HAP-1 (cell line): ENCODE measurements around the gene LAMA2.

Experiments used
- DNase-seq, 2 experiments: peaks; one replicate each; pipeline ENCODE4 v3.0.0-alpha.2; 2016 to 2020; ENCODE audit warnings: low spot score in 2 of 2
- H3K27me3 ChIP-seq: fragments of 250-450 bp; sonication (Bioruptor Pico); 2 replicates; pipeline ENCODE4 v1.5.1; 2020; ENCODE audit warnings: low read depth, mild to moderate bottlenecking, moderate library complexity
- H3K36me3 ChIP-seq: fragments of 250-450 bp; sonication (Bioruptor Pico); replicated peaks from 2 replicates; pipeline ENCODE4 v1.5.1; 2020; ENCODE audit warnings: mild to moderate bottlenecking
- H3K4me1 ChIP-seq: fragments of 250-450 bp; sonication (Bioruptor Pico); 2 replicates; pipeline ENCODE4 v1.5.1; 2020; ENCODE audit warnings: mild to moderate bottlenecking
- H3K4me3 ChIP-seq: fragments of 250-450 bp; sonication (Bioruptor Pico); 2 replicates; pipeline ENCODE4 v1.5.1; 2020; ENCODE audit warnings: mild to moderate bottlenecking, moderate library complexity
- H3K9me3 ChIP-seq: fragments of 250-450 bp; sonication (Bioruptor Pico); 2 replicates; pipeline ENCODE4 v1.5.1; 2020; ENCODE audit warnings: mild to moderate bottlenecking, moderate library complexity
- in situ Hi-C: fragments of 300-500 bp; cut with MboI; formaldehyde crosslinking; loops from 3 replicates; pipeline ENCODE4 v1.14.3; 2020; ENCODE audit warnings: low sequenced_read_pairs, inconsistent platforms, mixed read lengths

LAMA2 gene

GRCh38 chr6:129497481-129498441 is 614.8 kb downstream of the LAMA2 start:
- Histone ChIP-seq H3K4me3 (no peak overlapping the region), H3K27me3 (no peaks in the 10 kb centered on the region), H3K36me3 (no peaks in the 10 kb centered on the region), H3K9me3 (no peaks in the 10 kb centered on the region), H3K4me1 (peaks cover 35% of the 10 kb centered on the region)
- no peak for DNase-seq
- in situ Hi-C loops = no loop called here

- DNase-seq = no peak
- Histone ChIP-seq H3K27me3 (no peaks in the 10 kb centered on the region), H3K9me3 (no peaks in the 10 kb centered on the region), H3K4me3 (no peak overlapping the region), H3K4me1 (peaks cover 40% of the 10 kb centered on the region), H3K36me3 (no peaks in the 10 kb centered on the region)
- in situ Hi-C loops = no loop called here
These were observed 615.6 kb downstream of the LAMA2 start for GRCh38 chr6:129498541-129498940.

GRCh38 chr6:129498950-129499842 is 616.3 kb downstream of the LAMA2 start:
- in situ Hi-C loops = no loop called here
- no peak overlapping the region for H3K4me3 ChIP-seq

GRCh38 chr6:129499843-129500219 is 616.9 kb downstream of the LAMA2 start:
- Histone ChIP-seq H3K4me1 (peaks cover 40% of the 10 kb centered on the region), H3K27me3 (no peaks in the 10 kb centered on the region), H3K36me3 (no peaks in the 10 kb centered on the region), H3K4me3 (no peak overlapping the region), H3K9me3 (no peaks in the 10 kb centered on the region)
- in situ Hi-C loops = loop anchor here (10.0 kb wide), 1 partner anchor 65 kb away; no protein-coding TSS in a partner anchor
- no peak for DNase-seq

More at GRCh38 chr6:129498950-129499842, 616.3 kb downstream of the LAMA2 start:
- Histone ChIP-seq H3K4me1 (peaks cover 40% of the 10 kb centered on the region), H3K27me3 (no peaks in the 10 kb centered on the region), H3K9me3 (no peaks in the 10 kb centered on the region), H3K36me3 (no peaks in the 10 kb centered on the region)
- peak in 1 of 2 experiments; percentile 57 for DNase-seq

- H3K27me3 ChIP-seq = no peaks in the 10 kb centered on the region
- no peaks in the 10 kb centered on the region for H3K9me3 ChIP-seq
- in situ Hi-C loops = loop anchor here (10.0 kb wide), 1 partner anchor 64 kb away; no protein-coding TSS in a partner anchor
- H3K4me3 ChIP-seq = no peak overlapping the region
- peak; percentile 57 to 62 for DNase-seq
- H3K4me1 ChIP-seq = peaks cover 40% of the 10 kb centered on the region
- H3K36me3 ChIP-seq = no peaks in the 10 kb centered on the region
These were observed 618.2 kb downstream of the LAMA2 start for GRCh38 chr6:129500958-129501739.

- in situ Hi-C loops = loop anchor here (10.0 kb wide), 1 partner anchor 63 kb away; no protein-coding TSS in a partner anchor
- H3K27me3 ChIP-seq = no peaks in the 10 kb centered on the region
- no peak for DNase-seq
- no peaks in the 10 kb centered on the region for H3K9me3 ChIP-seq
- H3K4me1 ChIP-seq = peaks cover 40% of the 10 kb centered on the region
- no peaks in the 10 kb centered on the region for H3K36me3 ChIP-seq
- H3K4me3 ChIP-seq = no peak overlapping the region
These were observed 619.1 kb downstream of the LAMA2 start for GRCh38 chr6:129501740-129502660.

GRCh38 chr6:129504456-129504855 is 621.5 kb downstream of the LAMA2 start:
- Histone ChIP-seq H3K27me3 (no peaks in the 10 kb centered on the region), H3K36me3 (no peaks in the 10 kb centered on the region), H3K9me3 (no peaks in the 10 kb centered on the region), H3K4me1 (peaks cover 36% of the 10 kb centered on the region), H3K4me3 (no peak overlapping the region)
- DNase-seq = no peak
- in situ Hi-C loops = loop anchor here (10.0 kb wide), 1 partner anchor 60 kb away; no protein-coding TSS in a partner anchor

GRCh38 chr6:129507059-129507807 is 624.3 kb downstream of the LAMA2 start:
- no peaks in the 10 kb centered on the region for H3K9me3 ChIP-seq
- DNase-seq = no peak
- H3K27me3 ChIP-seq = no peaks in the 10 kb centered on the region
- peaks cover 10% of the 10 kb centered on the region for H3K4me1 ChIP-seq
- no peaks in the 10 kb centered on the region for H3K36me3 ChIP-seq
- no peak overlapping the region for H3K4me3 ChIP-seq
- in situ Hi-C loops = loop anchor here (10.0 kb wide), 1 partner anchor 58 kb away; no protein-coding TSS in a partner anchor

- Histone ChIP-seq H3K4me3 (no peak overlapping the region), H3K4me1 (peaks cover 4% of the 10 kb centered on the region; the same call in 1 of the 2 replicates), H3K9me3 (no peaks in the 10 kb centered on the region), H3K27me3 (no peaks in the 10 kb centered on the region), H3K36me3 (no peaks in the 10 kb centered on the region)
- in situ Hi-C loops = loop anchor here (10.0 kb wide), 1 partner anchor 57 kb away; no protein-coding TSS in a partner anchor
- DNase-seq = no peak
These were observed 624.9 kb downstream of the LAMA2 start for GRCh38 chr6:129507846-129508245.

- Histone ChIP-seq H3K4me1 (no peaks in the 10 kb centered on the region; the same call in 1 of the 2 replicates), H3K36me3 (no peaks in the 10 kb centered on the region; the same call in 1 of the 2 replicates), H3K9me3 (no peaks in the 10 kb centered on the region), H3K27me3 (no peaks in the 10 kb centered on the region; the same call in 1 of the 2 replicates), H3K4me3 (no peak overlapping the region)
- in situ Hi-C loops = loop anchor here (10.0 kb wide), 1 partner anchor 56 kb away; no protein-coding TSS in a partner anchor
- no peak for DNase-seq
These were observed 625.7 kb downstream of the LAMA2 start for GRCh38 chr6:129508477-129509145.

GRCh38 chr6:129510950-129511349 is 628.0 kb downstream of the LAMA2 start:
- H3K4me1 ChIP-seq = no peaks in the 10 kb centered on the region; the same call in 1 of the 2 replicates
- peaks cover 3% of the 10 kb centered on the region for H3K27me3 ChIP-seq
- DNase-seq = no peak
- no peak overlapping the region for H3K4me3 ChIP-seq
- H3K36me3 ChIP-seq = no peaks in the 10 kb centered on the region; the same call in 1 of the 2 replicates
- in situ Hi-C loops = no loop called here
- no peaks in the 10 kb centered on the region; the same call in 1 of the 2 replicates for H3K9me3 ChIP-seq
